DOHH2 (cell line): ENCODE data around the gene CSRNP3.

Experiments used
- CTCF ChIP-seq: fragments of 200-600 bp; sonication (generic); IDR thresholded peaks from one replicate; pipeline ENCODE4 v1.5.1; 2014; ENCODE audit warnings: antibody characterized with exemption, mild to moderate bottlenecking, low read depth, low read length; ENCODE audit not compliant: poor library complexity, severe bottlenecking
- EZH2phosphoT487 ChIP-seq: fragments of 200-600 bp; sonication (generic); IDR thresholded peaks from 2 replicates; pipeline ENCODE4 v1.6.1; 2017; ENCODE audit warnings: borderline replicate concordance, mild to moderate bottlenecking, antibody characterized with exemption, low read length, moderate library complexity, mixed read lengths

GRCh38 chr2:165633431-165633830 lies 163.9 kb downstream of the CSRNP3 start:
- no peak for TF ChIP-seq CTCF
- TF ChIP-seq EZH2phosphoT487, result no peak
